ENCODE results near the gene DERL2.

The DERL2 gene

DNA sequence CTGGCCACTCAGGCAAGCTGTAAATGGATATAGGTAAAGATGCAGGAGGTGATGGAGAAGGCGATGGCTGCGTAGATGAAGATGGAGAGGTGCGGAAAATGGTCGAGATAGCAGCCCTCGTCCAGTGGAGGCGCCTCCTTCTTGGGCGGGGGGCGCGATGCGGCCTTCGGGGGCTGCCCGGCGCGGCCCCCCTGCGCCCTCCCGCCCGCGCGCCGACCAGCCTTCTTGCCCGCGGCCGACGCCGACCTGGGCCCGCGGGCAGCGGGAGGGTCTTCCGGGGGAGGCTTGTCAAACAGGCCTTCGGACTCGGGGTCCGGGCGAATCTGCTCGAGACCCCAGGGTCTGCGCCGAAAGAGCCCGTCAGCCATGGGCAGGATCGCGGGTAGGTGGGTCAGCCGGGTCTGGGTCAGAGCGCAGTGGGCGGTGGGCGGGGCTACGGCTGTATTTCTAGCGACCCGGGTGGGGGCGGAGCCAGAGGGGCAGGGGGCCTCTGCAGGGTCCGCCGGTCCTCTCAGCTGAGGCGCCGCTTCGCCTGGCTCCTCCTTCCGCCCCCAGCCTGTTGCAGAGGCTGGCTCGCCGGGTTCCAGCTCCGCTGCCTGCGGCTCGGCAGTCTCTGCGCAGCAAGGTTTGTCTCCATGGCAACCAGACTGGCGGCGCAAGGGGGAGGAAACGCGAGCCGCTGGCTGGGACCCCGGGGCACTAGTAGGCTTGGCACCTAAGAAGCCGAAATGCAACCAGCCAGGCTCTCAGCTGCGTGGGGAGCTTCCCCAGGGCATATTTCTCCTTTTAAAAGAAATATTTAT, 14.8 kb upstream of the DERL2 start:
- DNase-seq = peak; percentile 69

- DNase-seq = no peak
Measured at GRCh38 chr17:5500247-5500588, 14.2 kb upstream of the DERL2 start.

GRCh38 chr17:5499476-5500231, 13.7 kb upstream of the DERL2 start:
- DNase-seq = no peak

GRCh38 chr17:5492970-5493369, 7.0 kb upstream of the DERL2 start:
- DNase-seq = no peak

GRCh38 chr17:5488752-5489151, 2.8 kb upstream of the DERL2 start:
- DNase-seq = no peak

DNA sequence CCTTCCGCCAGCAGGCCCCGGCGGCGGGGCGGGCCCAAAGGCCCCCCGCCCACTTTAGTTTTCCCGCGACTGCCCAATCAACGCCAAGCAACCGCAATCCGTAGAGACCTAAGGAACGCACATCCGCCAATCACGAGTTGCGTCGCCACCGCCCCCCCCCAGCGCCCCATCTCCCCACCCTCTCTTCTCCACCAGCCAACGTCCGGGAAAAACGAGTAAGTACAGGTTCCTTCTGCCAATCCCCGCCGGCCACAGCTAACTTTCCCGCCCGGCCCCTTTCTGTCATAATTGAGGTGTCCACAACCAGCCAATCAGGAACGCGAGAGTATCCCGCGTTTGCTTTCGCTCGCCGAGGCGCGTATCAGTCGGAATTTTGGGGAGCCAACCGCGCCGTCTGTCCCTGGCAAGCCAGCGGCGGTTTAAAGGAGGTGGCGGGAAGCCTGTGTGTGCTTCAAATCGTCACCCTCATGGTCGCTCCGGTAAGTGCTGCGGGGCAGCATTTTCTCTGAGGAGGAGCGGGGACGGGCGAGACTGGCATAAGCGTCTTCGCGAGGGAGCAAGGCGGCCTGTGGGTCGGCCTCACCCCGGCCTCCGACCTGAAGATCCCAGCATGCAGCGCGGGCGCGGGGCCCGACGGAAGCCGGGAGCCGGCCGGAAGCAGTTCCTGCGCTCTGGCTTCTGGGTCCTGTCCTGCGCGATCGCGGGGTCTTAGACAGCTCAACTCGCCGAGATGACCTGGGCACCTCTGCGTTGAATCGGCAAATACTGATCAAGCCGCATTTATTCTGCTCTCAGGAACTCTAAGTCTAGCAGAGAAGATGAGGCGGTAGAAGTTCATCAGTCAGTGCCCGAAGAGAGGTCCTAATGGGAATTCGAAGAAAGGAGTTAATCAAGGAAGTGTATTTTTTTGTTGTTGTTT, 487 bp upstream of the DERL2 start, which contains the start of gene MIS12:
MIS12 (plus strand) TSS at position 361 of the 919 bp plus-strand sequence. CDS start 2,297 bp downstream, outside the sequence.
- peak; percentile 96 for DNase-seq

GRCh38 chr17:5481451-5481850, 4.5 kb downstream of the DERL2 start:
- DNase-seq = no peak

GRCh38 chr17:5480962-5481361, 5.0 kb downstream of the DERL2 start:
- DNase-seq = no peak

GRCh38 chr17:5478992-5479391, 7.0 kb downstream of the DERL2 start:
- DNase-seq = no peak

- no peak for DNase-seq
Measured at GRCh38 chr17:5473906-5474305, 12.1 kb downstream of the DERL2 start.

DNA sequence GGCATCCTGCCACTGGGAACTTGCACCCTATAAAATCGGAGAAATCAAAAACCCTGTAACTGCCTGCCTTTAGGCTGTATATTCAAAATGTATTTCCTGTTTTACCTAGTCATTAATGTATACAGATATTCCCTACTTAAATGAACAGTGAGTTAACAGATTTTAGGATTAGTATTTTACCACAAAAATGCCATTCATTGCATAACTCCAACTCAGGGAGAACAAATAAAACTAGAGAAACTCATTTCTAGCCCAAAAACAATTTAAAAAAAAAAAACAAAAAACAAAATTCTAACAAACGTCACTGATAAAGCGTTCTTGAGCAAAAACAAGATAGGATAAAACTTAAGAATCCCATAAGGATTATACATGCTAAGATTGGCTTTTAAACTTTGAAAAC, 13.5 kb downstream of the DERL2 start:
- DNase-seq = no peak

DNA sequence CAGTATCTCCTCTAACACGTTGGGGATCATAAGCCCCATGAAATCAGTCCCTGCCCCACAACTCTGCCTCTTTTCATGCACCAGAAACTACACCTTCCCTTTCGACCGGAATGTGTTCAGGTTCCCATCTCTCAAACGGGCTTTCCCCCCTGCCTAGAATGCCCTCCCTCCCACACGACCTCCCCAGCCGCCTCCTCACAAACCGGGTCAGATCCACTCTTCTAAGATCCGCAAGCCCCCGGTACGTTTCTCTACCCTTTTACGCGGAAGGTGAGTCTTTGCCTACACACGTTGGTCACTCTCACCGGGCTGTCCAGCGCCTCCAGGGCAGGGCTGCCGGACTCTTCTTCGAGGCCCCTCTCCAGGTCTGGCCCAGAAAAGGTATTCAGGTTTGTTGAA, 17.9 kb downstream of the DERL2 start:
- DNase-seq = no peak

GRCh38 chr17:5467416-5467815, 18.6 kb downstream of the DERL2 start:
- DNase-seq = no peak

DNA sequence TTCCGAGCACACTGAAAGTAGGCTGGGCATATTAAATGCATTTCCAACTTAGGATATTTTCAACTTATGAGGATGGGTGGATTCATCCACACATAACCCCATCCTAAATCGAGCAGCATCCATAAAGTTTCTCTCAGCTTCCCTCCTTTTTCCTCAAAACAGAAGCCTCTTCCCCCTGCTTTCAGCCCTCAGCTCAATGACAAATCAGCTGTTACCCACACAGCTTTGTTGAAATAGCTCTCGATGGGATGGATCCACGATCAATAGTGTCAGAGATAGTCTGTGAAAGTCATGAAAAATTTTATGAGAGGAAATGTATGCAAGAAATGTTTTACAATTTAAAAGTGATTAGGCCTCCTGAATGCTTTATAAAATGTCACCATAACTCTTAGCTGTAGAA, 19.7 kb downstream of the DERL2 start:
- no peak for DNase-seq

GRCh38 chr17:5464717-5465507, 21.1 kb downstream of the DERL2 start:
- no peak for DNase-seq

DNA sequence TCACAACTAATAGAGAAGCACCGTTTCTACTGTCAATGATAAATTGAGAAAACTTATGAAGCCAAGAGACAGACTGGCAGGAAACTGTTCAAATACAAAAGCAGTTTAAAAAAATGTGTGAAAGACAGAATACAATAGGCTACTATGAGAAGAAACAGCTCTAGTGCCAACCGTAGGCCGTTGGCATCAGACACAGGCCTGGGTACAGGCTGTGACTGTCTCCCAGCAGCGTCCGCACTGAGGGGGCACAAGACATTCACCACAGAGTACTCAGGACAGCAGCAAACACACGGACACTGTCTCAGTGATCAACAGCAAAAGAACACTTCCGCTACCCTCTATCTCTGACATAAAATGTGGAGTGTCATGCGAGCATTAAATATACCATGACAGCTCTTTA, 39.2 kb downstream of the DERL2 start:
- no peak for DNase-seq

GRCh38 chr17:5444209-5444608, 41.8 kb downstream of the DERL2 start:
- no peak for DNase-seq

DNA sequence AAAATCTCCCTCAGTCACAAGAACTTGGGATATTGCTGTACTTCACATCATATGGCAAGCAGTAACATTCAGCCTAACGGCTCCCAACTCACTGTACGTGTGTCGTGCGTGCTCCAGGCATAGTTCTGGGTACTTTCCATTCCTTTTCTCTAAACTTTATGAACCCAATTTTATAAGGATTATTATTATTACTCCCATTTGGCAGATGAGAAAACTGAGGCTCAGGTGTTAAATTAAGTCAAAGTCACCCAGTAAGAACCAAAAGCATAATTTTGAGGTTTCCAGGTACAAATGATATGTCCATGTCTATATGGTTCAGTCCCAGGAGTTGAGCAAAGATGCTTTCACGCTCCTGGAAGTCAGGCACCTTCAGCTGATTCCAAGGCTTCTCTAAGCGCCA, 42.2 kb downstream of the DERL2 start:
- no peak for DNase-seq

DNA sequence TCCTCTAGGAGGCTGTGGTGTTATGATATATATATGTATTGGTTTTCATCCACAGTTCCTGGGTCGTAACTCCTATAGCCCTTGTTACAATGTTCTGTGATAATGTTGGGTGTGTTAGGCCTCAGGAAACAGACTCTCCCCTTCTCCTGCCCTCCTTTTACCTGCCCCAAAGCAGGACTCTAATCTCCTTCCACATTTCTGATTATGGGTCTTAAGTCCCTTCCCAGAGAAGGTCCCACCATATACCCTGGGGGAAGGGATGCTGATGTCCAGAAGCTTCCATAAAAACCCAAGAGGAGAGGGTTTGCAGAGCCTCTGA, 46.6 kb downstream of the DERL2 start:
- DNase-seq = no peak

DNA sequence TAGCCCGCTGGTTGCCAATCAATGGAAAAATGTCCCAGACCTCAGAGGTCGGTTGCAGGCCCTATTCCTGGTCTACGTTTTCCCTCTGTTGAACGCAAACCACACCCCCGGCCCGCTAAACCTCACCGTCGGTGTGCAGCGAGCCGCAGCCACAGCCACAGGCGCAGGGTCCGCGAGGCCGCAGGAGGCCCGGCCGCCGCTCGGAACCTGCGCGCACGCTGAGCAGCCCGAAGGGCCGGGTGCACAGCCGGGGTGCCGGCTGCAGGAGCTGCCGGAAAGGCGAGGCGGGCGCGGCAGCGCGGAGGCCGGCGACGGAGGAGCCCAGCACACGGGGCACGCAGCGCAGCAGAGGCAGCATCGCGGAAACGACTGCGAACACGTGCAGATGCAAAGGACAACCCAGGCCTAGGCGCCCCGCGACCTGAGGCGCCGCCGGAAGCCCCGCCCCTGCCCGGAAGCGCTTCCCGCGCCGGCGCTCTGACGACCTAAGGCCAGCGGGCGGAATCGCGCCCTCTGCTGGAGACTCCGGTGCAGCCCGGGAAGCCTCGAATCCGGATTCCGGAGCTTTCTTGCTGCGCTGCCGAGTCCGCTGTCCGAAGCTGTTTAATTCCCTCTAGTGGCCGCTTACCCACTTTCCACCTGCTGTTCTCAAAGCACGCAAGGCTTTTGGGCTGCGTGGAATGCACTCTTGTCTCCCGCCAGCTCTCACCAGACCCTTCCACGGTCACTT, 47.1 kb downstream of the DERL2 start, which contains the start of gene C1QBP:
C1QBP (minus strand) TSS at position 440 of the 730 bp plus-strand sequence; CDS start at position 358, 82 bp downstream.
- peak; percentile 92 for DNase-seq

GRCh38 chr17:5437721-5438317, 48.2 kb downstream of the DERL2 start:
- no peak for DNase-seq

Measured in activated CD4-positive, alpha-beta T cell treated with anti-CD3 and anti-CD28 coated beads, Interleukin-2, amount 50 U/mL, for 1 hour (primary cell).